Esophagus muscularis mucosa (tissue), 3 donors: ENCODE data around the gene TMEM88.

Experiments
- POLR2A ChIP-seq: fragments of 450-650 bp; IDR thresholded peaks from one replicate; pipeline ENCODE4 v1.6.1; 2017; ENCODE audit warnings: antibody characterized with exemption, moderate library complexity, mild to moderate bottlenecking, low read depth
- TF ChIP-seq, protein P1 (sequence below), 3 experiments: fragments of 200-600 bp in 2 of 3; fragments of 450-650 bp in 1 of 3; sonication (generic) in 2 of 3; IDR thresholded peaks; one replicate each; pipeline ENCODE4 v1.5.1; 2017 to 2019; ENCODE audit warnings: antibody characterized with exemption in 3 of 3, mild to moderate bottlenecking in 2 of 3, moderate library complexity in 1 of 3

DNA sequence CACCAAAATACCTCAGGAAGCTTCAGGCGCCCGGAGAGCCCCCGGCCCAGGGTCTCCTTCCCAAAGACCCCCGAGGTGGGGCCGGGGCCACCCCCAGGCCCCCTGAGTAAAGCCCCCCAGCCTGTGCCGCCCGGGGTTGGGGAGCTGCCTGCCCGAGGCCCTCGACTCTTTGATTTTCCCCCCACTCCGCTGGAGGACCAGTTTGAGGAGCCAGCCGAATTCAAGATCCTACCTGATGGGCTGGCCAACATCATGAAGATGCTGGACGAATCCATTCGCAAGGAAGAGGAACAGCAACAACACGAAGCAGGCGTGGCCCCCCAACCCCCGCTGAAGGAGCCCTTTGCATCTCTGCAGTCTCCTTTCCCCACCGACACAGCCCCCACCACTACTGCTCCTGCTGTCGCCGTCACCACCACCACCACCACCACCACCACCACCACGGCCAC lies 6.7 kb upstream of the TMEM88 start:
- TF ChIP-seq, protein P1, sequence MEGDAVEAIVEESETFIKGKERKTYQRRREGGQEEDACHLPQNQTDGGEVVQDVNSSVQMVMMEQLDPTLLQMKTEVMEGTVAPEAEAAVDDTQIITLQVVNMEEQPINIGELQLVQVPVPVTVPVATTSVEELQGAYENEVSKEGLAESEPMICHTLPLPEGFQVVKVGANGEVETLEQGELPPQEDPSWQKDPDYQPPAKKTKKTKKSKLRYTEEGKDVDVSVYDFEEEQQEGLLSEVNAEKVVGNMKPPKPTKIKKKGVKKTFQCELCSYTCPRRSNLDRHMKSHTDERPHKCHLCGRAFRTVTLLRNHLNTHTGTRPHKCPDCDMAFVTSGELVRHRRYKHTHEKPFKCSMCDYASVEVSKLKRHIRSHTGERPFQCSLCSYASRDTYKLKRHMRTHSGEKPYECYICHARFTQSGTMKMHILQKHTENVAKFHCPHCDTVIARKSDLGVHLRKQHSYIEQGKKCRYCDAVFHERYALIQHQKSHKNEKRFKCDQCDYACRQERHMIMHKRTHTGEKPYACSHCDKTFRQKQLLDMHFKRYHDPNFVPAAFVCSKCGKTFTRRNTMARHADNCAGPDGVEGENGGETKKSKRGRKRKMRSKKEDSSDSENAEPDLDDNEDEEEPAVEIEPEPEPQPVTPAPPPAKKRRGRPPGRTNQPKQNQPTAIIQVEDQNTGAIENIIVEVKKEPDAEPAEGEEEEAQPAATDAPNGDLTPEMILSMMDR (IDR thresholded peaks at IDR 0.05) = no peak
- no peak for TF ChIP-seq POLR2A
